Gastrocnemius medialis (tissue), 4 donors: Measurements from ENCODE around the gene SIGLEC9. TPM values are rescaled to one million over a fixed set of nuclear protein-coding genes. Genes with fewer than 3 reads are reported as not detected.

Experiments used
- ATAC-seq, 2 donors: fragments of 150-250 bp; one replicate each; pipeline ENCODE4 v1.9.1; 2016
- DNase-seq, 2 donors: peaks; one replicate each; pipeline ENCODE4 v3.0.0-alpha.2; 2019
- H3K27ac ChIP-seq, 4 donors: fragments of 200-600 bp; sonication (generic); 1 replicate in 1 of 4; 2 replicates in 3 of 4; pipeline ENCODE4 v1.5.1; 2016 to 2018; ENCODE audit warnings: mild to moderate bottlenecking in 2 of 4, moderate library complexity in 1 of 4
- H3K27me3 ChIP-seq, 3 donors: fragments of 200-600 bp; sonication (generic) in 2 of 3; 1 replicate in 1 of 3; 2 replicates in 2 of 3; pipeline versions ENCODE4 v1.5.1 to v1.6.0; 2016 to 2019; ENCODE audit warnings: mild to moderate bottlenecking in 1 of 3, moderate library complexity in 1 of 3
- H3K36me3 ChIP-seq, 2 donors: fragments of 200-600 bp; sonication (generic) in 1 of 2; one replicate each; pipeline ENCODE4 v1.5.1; 2017 to 2018
- H3K4me1 ChIP-seq, 2 donors: fragments of 200-600 bp; sonication (generic) in 1 of 2; one replicate each; pipeline ENCODE4 v1.5.1; 2016 to 2017; ENCODE audit warnings: mild to moderate bottlenecking in 2 of 2
- H3K4me3 ChIP-seq, 4 donors: fragments of 200-600 bp; sonication (generic) in 3 of 4; 1 replicate in 1 of 4; 2 replicates in 3 of 4; pipeline ENCODE4 v1.5.1; 2016 to 2019; ENCODE audit warnings: mild to moderate bottlenecking in 2 of 4
- H3K9me3 ChIP-seq, 3 donors: fragments of 200-600 bp; sonication (generic) in 2 of 3; 1 replicate in 1 of 3; 2 replicates in 2 of 3; pipeline ENCODE4 v1.5.1; 2016 to 2019
- CTCF ChIP-seq, 5 experiments: fragments of 450-650 bp in 3 of 5; fragments of 200-600 bp in 2 of 5; sonication (generic) in 2 of 5; IDR thresholded peaks in 4 of 5; conservative IDR thresholded peaks in 1 of 5; 1 replicate in 4 of 5; 2 replicates in 1 of 5; pipeline ENCODE4 v1.5.1; 2016 to 2019; ENCODE audit warnings: antibody characterized with exemption in 5 of 5, mild to moderate bottlenecking in 3 of 5, moderate library complexity in 3 of 5
- POLR2A ChIP-seq, 2 donors: fragments of 450-650 bp; IDR thresholded peaks; one replicate each; pipeline ENCODE4 v1.6.1; 2017; ENCODE audit warnings: antibody characterized with exemption in 2 of 2, mild to moderate bottlenecking in 2 of 2, moderate library complexity in 2 of 2
- in situ Hi-C, 4 donors: fragments of 200-750 bp; cut with MboI; loops; one replicate each; pipeline versions ENCODE4 v1.15.0 to v1.8.0; 2017; ENCODE audit warnings: low sequenced_read_pairs in 4 of 4
- intact Hi-C: fragments of 100-400 bp; cut with DNase I; formaldehyde crosslinking; loops from one replicate; pipeline ENCODE4 v1.15.1; 2023; ENCODE audit warnings: low total_unique reads
- total RNA-seq, 4 donors: library from RNA; depleted of rRNA; stranded (reverse); fragments of >200 nt; gene quantifications; one replicate each; pipeline versions ENCODE4 v1.1.0 to v1.2.3, GENCODE V29; 2016

SIGLEC9 gene
- total RNA-seq, 4 donors from 2014 or later, result 0.72 to 1.4 (median 1.0) TPM; not detected in 1

DNA sequence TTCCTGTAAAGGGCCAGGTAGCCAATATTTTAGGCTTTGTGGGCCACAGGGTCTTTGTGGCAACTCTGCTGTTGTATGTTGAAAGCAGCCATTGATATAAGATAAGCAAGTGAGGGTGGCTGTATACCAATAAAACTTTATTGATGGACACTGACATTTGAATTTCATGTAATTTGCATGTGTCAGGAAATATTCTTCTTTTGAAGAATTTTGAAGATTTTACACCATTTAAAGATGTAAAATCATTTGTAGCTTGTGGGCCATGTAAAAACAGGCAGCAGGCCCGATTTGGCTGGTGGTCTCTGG, 14.1 kb upstream of the SIGLEC9 start:
- Histone ChIP-seq H3K27me3 (no peaks in the 10 kb centered on the region), H3K27ac (no peak overlapping the region), H3K4me3 (no peak overlapping the region), H3K36me3 (no peaks in the 10 kb centered on the region), H3K4me1 (peaks cover 8 to 14% of the 10 kb centered on the region in 2 donors), H3K9me3 (no peaks in the 10 kb centered on the region)
- TF ChIP-seq POLR2A (IDR thresholded peaks at IDR 0.05) (no peak), CTCF (IDR thresholded peaks at IDR 0.05 in 4 of 5, conservative IDR thresholded peaks at IDR 0.05 in 1 of 5) (no peak)
- intact Hi-C loops (no loop called here), in situ Hi-C loops (loop anchor here in 1 of 4 donors (25.0 kb wide), 1 partner anchor 477 kb away; no protein-coding TSS in a partner anchor)
- ATAC-seq (no peak), DNase-seq (no peak)

DNA sequence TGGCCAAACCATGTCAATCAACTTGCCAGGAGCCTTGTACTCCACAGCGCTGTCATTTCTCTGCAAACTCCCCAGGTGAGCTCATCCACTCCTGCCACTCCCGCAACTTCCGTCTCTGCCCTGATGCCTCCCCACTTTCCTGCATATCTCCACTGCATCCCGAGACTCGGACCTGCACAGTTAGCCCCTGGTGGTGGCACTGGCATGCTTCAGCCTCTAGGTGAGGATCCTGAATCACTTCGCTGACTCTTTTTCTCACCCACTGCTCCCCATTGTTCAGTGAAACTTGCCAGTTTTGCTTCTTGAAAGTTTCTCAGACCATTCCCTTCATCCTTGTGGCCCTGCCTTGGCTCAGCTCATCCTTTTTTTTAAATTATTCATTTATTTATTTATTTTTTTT, 13.1 kb upstream of the SIGLEC9 start:
- Histone ChIP-seq H3K4me3 (no peak overlapping the region), H3K36me3 (no peaks in the 10 kb centered on the region), H3K27ac (no peak overlapping the region), H3K4me1 (peaks cover 8 to 14% of the 10 kb centered on the region in 2 donors), H3K27me3 (peaks cover 0 to 3% (median 0%) of the 10 kb centered on the region in 3 donors), H3K9me3 (no peaks in the 10 kb centered on the region)
- TF ChIP-seq POLR2A (IDR thresholded peaks at IDR 0.05), result no peak
- no peak for TF ChIP-seq CTCF (IDR thresholded peaks at IDR 0.05 in 4 of 5, conservative IDR thresholded peaks at IDR 0.05 in 1 of 5)
- ATAC-seq (no peak), DNase-seq (no peak)
- intact Hi-C loops, result no loop called here
- in situ Hi-C loops, result loop anchor here in 1 of 4 donors (25.0 kb wide), 1 partner anchor 476 kb away; no protein-coding TSS in a partner anchor

DNA sequence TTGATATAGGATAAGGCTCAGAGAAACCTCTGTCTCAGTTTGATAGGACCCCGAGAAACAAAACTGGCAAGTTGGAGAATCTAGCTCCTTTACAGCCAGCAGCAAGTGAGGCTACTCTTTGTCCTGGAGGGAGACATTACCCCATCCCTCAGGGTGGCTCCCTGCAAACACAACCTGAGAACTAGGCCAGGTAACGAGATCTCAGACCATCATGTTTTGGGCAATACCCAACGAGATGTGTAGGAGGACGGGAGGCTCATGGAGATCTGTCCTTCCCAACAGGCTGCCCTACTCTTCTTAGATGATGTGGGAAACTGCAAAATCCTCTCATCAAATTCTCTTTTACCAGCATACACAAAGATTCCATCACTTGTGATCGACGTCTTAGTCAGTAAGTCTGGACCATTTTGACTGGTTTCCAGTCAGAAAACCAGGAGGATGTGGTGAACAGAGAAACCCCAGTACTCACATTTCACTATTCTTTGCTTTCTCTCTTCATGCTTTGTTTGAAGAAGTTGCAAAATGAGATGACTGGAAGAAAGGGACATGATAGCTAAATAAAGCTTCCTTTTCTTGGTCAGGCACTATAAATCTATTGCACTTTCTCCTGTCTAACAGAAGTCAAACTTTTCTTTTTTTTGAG, 10.5 kb upstream of the SIGLEC9 start:
- no peak overlapping the region for H3K27ac ChIP-seq
- intact Hi-C loops (no loop called here), in situ Hi-C loops (loop anchor here in 1 of 4 donors (25.0 kb wide), 1 partner anchor 473 kb away; no protein-coding TSS in a partner anchor)
- no peak for TF ChIP-seq CTCF (IDR thresholded peaks at IDR 0.05 in 4 of 5, conservative IDR thresholded peaks at IDR 0.05 in 1 of 5)
- no peak for TF ChIP-seq POLR2A (IDR thresholded peaks at IDR 0.05)
- no peaks in the 10 kb centered on the region for H3K9me3 ChIP-seq
- no peak overlapping the region for H3K4me3 ChIP-seq
- no peaks in the 10 kb centered on the region for H3K4me1 ChIP-seq
- no peaks in the 10 kb centered on the region for H3K36me3 ChIP-seq
- ATAC-seq (no peak), DNase-seq (no peak)
- peaks cover 0 to 6% (median 0%) of the 10 kb centered on the region in 3 donors for H3K27me3 ChIP-seq

- no peak overlapping the region for H3K4me3 ChIP-seq
Observed at GRCh38 chr19:51116736-51117286, 7.9 kb upstream of the SIGLEC9 start.

More at GRCh38 chr19:51116736-51117286, 7.9 kb upstream of the SIGLEC9 start:
- no peak for ATAC-seq
- no peak for DNase-seq
- intact Hi-C loops, result no loop called here
- peaks cover 0 to 6% (median 0%) of the 10 kb centered on the region in 3 donors for H3K27me3 ChIP-seq
- in situ Hi-C loops, result loop anchor here in 1 of 4 donors (25.0 kb wide), 1 partner anchor 470 kb away; no protein-coding TSS in a partner anchor
- H3K36me3 ChIP-seq, result no peaks in the 10 kb centered on the region
- H3K4me1 ChIP-seq, result no peaks in the 10 kb centered on the region
- H3K27ac ChIP-seq, result no peak overlapping the region
- TF ChIP-seq CTCF (IDR thresholded peaks at IDR 0.05 in 4 of 5, conservative IDR thresholded peaks at IDR 0.05 in 1 of 5) (no peak), POLR2A (IDR thresholded peaks at IDR 0.05) (no peak)
- no peaks in the 10 kb centered on the region for H3K9me3 ChIP-seq
